Measurements from ENCODE around the gene ISCU.
"Not testable (repeated sequence)": the region's sequence is repeated elsewhere in the genome, so short reads cannot be mapped to it uniquely, and the experiment has no call there.

Gene ISCU

DNA sequence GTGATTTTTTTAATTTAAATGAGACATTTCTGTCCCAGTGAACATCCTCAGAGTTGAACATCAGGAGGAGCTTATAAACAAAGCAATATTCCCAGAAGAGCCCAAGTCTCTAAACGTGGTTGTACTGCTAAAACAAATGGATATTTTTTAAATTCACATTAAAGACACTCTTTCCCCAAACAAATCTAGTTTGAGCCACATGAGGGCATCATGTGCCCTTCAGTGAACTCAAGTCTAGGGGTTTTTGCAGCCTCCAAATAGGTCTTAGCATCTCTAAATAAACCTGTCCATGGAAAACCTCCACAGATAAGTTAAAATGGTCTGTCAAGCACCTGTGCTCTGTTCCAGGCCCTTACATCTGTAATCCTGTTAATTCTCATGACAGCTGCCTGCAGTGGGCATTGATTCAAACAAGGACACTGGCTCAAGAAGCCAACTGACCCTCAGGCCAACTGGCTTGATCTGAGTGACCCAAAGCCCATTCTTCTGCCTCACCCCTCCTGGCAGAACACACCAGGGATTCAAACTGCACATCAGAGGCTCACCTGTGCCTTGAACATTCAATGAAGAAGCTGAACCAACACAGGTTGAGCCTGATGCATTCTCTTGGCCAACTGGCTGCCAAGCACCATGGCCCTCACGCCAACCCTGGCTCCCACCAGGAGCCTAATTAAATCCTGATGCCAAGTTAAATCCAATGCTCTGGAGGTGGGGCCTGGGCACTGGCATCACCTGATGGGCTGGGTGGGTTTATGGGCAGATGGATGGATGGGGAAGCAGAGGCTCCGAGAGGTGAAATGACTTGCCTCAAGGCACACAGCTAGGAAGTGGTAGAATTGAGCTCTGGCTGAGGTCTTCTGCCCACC is 8.6 kb downstream of the ISCU start:
- no peak for DNase-seq (ENCODE audit: low read depth)

DNA sequence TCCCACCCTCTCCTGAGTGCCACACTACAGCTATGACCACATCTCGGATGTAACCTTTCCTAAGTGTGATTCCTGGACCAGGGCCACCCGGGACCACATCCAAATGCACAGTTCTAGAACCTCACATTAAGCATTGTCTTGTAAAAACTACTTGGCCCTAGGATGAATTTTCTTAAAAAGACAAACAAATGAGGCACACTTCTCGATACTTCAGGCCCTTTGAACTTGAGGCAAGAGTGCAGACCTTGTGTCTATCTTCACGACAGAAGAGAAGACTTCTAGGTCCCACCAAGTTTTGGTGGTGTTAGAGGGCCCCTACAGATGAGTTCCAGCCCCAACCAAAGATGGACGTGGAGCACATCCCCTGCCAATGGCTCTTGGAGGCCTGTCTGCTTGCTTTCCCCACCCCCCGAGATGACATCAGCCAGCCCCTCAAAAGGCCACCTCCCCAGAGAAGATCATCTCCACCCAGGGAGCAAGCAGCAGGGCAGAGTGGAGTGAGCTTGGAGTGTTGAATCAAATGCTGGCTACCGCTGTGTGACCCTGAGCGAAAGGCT is 9.3 kb downstream of the ISCU start:
- DNase-seq (ENCODE audit: low read depth), result no peak

DNA sequence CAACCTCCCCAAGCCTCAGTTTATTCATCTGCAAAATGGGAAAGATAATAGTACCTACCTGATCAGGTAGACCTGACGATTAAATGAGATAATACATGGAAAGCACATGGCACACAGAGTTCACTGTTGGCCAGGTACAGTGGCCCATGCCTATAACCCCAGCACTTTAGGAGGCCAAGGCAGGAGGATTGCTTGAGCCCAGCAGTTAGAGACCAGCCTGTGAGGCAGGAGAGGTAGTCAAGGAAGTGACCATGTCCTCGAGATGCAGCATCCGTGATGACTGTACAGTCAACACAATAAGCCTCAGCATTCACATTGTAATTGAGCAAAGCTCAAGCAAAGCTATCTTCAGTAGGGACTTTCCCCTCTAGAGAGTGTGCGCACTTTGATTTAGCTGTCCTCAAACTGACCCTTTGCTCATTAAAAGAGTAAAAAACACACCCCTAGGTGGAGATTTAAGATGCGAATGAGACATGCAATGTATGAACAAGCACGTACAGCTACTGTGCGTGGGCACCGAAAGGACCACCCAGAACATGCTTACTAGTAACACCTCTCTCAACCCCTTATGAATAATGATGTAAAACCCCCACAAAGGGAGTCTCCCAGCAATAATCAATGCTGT is 9.9 kb downstream of the ISCU start:
- DNase-seq (ENCODE audit: low read depth), result no peak

DNA sequence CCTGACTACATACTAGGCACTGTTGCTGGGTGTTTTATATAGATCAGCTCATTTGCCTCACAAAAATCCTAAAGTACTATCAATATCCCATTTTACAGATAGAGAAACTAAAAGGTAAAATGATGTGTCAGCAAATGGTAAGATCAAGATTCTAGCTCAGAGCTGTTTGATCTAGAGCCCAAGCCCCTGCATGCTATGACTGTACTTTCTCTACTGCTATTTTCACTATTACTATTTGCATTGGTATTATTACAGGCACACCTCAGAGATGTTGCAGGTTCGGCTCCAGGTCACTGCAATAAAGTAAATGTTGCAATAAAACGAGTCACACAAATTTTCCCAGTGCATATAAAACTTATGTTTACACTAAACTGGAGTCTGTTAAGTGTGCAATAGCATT is 10.9 kb downstream of the ISCU start:
- DNase-seq (ENCODE audit: low read depth), result no peak

DNA sequence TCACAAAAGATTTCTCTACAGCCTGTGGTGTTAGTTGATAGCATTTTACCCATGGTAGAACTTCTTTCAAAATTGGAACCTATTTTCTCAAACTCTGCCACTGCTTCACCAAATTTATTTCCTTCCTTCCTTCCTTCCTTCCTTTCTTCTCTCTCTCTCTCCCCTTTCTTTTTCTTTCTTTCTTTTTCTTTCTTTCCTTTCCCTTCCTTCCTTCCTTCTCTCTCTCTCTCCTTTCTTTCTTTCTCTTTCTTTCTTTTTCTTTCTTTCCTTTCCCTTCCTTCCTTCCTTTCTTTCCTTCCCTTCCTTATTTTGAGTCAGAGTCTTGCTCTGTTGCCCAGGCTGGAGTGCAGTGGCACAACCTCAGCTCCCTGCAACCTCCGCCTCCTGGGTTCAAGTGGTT is 11.9 kb downstream of the ISCU start:
- DNase-seq (ENCODE audit: low read depth), result not testable (repeated sequence)

DNA sequence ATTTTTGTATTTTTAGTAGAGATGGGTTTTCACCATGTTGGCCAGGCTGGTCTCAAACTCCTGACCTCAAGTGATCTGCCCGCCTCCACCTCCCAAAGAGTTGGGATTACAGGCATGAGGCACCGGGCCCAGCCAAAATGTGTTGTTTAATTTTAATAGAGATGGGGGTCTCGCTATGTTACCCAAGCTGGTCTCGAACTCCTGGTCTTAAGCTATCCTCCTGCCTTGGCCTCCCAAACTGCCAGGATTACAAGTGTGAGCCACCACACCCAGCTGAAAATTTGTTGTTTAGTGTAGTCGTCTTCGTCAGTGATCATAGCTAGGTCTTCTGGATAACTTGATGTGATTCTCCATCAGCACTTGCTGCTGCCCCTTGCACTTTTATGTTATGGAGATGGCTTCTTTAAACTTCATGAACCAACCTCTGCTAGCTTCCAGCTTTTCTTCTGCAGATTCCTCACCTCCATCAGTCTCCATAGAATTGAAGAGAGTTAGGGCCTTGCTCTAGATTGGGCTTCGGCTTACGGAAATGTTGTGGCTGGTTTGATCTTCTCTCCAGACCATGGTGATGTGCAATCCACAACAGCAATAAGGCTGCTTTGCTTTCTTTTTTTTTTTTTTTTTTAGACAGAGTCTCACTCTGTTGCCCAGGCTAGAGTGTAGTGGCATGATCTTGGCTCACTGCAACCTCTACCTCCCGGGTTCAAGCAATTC is 13.0 kb downstream of the ISCU start:
- no peak for DNase-seq (ENCODE audit: low read depth)

DNA sequence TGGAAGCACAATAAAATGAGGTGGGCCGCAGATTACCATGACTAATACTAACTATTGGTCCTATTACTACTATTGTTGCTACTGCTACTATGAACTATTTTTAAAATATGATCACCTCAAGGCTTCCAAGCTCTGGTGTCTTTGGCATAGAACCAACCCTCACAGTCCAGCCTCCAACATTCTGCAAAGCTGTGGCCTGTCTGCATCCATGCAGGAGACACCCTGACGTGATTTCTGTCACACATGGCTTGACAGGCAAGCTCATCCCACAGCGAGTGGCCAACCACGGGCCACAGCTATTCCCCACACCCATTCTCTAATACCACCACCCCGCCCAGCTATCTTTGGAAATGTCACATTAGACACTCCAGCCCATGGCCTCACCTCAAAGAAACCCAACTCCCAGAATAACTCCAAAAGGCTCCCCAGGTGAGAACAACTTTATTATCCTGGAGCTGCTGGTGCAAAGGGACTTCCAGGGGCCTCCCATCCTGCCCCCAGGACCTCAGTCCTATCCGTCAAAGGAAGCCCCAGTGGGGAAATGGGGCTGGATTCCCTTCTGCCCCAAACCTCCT is 14.4 kb downstream of the ISCU start:
- DNase-seq (ENCODE audit: low read depth), result no peak

DNA sequence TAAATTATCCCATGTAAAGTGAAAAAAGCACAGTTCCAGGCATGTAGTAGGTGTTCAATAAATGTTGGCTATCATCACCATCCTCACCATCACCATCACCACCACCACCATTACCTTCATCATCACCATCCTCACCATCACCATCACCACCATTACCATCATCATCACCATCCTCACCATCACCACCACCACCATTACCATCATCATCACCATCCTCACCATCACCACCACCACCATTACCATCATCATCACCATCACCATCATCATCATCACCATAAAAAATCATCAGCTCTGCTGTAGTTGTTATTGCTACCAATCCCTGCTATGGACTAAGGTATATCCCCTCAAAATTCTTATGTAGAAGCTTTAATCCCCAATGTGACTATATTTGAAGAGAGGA is 15.1 kb downstream of the ISCU start:
- DNase-seq (ENCODE audit: low read depth), result no peak

DNA sequence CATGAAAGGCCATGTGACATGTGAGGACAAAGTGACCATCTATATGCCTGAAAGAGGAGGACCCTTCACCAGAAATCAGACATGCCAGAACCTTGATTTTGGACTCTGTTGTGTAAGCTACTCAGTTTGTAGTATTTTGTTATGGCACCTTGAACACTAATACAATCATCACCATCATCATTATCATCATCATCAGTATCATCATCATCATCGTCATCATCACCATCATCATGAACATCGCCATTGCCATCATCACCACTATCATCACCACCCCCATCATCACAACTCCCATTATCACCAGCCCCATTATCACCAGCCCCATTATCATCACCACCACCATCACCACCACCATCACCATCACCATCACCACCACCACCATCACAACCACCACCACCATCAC is 15.9 kb downstream of the ISCU start:
- DNase-seq (ENCODE audit: low read depth), result no peak

DNA sequence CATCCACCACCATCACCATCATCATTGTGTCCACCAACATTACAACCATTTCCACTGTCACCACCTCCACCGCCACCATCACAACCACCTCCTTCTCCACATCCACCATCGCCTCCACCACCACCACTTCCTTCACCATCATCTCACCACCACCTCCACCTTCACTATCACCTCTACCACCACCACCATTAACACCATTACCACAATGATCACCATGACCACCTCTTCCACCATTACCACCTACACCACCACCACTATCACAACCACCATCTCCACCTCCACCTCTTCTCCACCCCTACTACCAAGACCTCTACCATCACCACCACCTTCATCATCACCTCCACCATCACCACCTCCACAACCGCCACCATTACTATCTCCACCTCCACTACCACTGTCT is 16.4 kb downstream of the ISCU start:
- DNase-seq (ENCODE audit: low read depth), result no peak

DNA sequence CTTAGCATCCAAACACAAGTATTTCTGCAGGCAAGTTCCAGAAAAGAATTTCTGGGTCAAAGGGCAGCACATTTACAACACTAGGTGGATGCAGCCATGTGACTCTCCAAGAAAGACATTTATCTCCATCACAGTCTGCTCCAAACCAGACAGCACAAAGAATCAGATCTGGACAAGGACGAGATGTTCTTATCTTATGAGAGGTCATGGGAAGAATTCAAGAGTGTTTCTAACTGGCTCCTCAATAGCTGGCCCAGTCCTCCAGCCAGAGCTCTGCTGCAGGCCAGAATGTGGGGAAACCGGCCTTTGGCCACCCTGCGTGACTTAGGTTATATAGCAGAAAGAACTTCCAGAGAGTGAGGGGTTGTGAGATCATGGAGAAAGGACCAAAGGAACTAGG is 18.1 kb downstream of the ISCU start:
- no peak for DNase-seq (ENCODE audit: low read depth)

DNA sequence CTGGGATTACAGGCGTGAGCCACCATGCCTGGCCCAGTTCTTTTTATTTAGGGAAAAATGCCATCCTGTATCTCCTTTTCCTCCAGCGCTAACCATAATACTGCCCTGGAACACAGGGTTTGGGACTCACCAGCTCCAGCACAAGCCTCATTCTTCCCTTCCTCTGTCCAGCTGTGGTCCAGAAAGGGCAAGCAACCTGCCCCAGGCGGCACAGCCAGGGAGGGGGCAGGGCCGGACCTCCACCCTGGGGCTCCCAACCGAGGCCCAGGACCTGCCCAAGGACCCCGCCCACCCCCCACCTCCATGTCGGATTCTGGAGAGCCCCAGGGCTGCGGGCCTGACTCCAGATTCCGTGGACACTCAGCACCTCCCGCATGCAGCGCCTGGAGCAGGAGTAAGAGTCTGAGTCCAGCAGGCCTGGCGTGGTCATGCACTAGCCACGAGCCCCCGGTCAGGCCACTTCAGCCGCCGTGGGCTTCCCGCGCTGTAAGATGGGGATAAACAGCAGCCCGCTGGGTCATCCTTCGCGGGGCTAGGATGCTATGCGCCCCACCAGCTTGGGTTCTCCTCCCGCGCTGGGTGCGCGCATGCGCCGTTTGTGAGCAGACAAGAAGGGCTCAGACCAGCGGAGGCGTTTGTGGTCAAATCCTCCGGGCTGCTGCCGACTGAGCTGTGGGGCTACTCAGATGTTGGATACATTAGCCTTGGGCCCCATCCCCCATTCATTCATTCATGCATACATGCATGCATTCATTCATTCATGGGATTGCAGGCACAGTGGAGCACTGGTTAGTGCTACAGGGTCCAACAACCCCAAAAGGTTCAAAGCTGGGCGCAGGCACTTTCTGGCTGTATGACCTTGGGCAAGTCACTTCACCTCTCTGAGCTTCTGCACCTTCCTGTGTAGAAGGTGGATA is 19.2 kb downstream of the ISCU start:
- no peak for DNase-seq (ENCODE audit: low read depth)

DNA sequence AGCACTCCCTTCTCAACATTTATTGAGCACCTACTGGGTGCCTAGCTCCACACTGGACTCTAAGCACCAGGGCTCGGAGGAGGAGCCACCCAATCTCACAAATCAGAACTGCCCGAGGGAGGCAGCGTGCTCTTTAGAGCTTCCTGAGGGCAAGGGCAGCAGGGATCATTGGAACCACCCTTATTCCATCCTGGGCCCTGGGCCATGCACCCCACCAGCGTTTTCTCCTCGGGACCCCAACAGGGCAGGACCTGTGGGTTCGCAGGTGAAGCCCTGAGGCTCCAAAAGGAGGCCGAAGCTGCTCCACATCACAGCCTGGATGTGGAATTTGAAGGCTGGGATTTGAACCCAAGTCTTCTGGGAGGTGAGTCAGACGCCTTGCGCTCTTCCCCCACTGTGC is 20.1 kb downstream of the ISCU start:
- DNase-seq (ENCODE audit: low read depth), result no peak

DNA sequence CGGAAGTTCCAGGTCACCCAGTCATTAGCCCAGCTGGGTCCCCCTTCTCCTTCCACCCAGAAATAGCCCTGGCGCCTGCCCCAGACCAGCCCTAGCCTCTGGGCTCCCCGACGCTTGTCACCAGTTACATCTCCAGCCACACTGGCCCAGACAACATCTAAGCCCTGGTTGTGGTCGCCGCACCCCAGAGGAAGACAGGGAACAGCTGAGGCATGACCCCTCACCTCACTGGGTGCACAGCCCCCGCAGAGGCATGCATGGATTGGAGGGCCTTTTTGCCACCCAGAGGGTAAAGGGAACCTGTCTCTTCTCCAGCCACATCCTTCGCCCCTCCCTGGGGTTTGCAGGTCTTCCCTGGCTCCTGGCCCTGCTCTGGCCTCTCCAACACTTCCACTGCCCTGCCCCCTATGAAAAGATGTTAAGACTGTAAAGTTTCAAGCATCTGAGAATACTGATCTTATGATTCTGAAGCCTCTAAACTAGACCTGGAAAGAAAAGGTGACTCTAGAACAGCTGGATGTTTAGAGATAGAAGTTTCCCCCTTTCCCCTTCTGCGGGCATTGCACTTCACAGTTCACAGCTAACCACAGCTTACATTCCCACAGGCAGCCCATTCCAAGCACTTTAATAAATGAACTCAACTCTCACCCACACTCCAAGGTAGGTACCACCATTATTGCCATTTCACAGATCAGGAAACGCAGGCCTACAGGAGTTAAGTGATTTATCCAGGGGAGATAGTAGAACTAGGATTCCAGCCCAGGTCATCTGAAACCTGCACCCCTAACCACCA is 20.8 kb downstream of the ISCU start:
- DNase-seq (ENCODE audit: low read depth), result no peak

DNA sequence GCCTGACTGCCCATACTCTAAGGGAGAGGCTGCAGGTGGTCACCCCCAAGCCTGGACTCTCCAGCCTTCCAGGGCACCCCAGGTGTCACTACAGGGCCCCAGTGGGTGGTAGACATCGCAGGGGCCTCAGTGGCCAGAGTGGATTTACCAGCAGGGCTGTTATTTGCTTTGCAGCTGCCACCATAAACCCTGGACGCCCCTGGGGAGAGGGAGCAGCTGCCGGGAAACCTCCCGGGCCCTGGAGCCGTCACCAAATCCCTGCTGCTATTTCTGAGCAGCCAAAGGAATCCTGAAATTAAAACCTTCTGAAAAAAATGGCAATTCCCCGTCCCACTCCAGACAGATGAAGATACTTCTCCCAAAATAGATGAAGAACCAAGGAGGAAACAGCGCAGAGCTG is 21.6 kb downstream of the ISCU start:
- DNase-seq (ENCODE audit: low read depth), result no peak

DNA sequence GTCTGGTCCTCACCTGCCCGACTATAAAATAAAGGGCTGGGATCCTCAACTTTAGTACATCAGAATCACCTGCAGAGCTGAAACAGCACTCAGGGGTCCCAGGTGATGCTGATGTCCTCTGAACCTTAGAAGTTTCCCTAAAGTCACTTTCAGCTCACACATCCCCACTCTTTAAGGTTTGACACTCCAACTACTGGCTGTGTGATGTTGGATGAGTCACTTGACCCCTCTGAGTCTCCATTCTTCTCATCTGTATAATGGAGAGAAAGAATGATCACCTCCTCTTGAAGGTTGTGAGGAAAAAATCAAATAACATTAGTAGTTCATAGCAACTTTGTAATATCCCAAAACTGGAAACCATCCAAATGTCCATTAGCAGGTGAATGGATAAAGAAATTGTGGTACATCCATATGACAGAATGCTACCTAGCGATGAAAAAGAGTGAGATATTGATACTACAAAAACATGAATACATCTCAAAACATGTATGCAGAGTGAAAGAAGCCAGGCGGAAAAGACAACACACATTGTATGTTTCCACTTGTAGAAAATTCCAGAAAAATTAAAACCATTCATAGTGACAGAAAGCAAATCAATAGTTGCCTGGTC is 22.2 kb downstream of the ISCU start:
- DNase-seq (ENCODE audit: low read depth), result no peak

DNA sequence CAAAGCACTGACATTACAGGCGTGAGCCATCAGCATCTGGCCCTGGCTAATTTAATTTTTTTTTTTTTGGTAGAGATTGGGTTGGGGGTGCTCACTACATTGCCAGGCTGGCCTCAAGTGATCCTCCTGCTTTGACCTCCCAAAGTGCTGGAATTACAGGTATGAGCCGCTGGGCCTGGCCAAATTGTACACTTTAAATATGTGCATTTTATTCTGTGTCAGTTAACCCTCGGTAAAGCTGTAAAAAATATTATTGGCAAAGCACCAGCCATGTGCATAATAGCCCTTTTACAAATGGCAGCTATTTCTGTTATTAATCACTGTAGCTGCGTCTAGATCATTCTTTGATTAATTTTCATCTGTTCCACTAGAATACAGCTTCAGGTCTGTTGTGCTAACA is 23.5 kb downstream of the ISCU start:
- no peak for DNase-seq (ENCODE audit: low read depth)

DNA sequence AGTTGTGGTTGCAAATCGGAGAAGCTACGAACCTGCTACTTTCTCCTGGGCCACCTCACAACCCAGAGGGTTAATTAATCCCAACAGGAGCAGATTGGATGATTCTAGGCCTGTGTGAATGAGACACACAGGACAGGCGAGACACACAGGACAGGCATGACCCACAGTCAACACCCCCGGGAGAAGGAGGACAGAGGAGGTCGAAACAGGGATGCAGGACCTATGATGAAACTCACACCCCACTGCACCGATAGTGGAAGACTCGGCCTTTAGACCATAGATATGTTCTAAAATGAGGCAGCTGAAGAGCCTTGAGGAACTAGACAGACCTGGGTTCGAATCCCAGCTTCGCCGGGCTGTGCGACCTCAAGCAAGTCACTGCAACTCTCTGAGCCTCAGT is 23.9 kb downstream of the ISCU start:
- DNase-seq (ENCODE audit: low read depth), result no peak

DNA sequence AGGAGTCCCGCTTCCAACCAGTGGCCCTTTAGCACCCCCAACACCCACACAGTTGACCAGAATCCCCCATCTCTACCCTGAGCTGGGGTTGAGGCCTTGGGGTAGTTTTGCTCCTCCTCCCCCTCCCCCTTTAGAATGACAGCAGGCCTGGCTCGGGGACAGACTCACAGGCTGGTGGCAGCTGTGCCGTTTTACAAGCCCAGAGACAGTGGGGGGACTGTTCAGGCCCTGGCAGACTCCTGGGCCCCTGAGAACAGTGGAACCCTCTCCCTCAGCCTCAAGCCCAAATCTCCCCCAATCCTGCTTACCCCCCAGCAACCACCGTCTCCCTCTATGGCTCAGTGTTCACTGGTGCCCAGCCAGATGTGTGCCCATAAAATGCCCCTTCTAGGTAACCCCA is 25.4 kb downstream of the ISCU start:
- no peak for DNase-seq (ENCODE audit: low read depth)
